DMS79 treated with DMSO at 0.1 percent for 48 hours (cell line): ENCODE measurements around the gene ZSCAN9.
A peak's percentile ranks its signal among the peaks of the same experiment; 100 is the strongest.

ENCODE experiments used
- DNase-seq: peaks from one replicate; lab custom pipeline; 2025; lab: John Stamatoyannopoulos, UW

ZSCAN9 gene

DNA sequence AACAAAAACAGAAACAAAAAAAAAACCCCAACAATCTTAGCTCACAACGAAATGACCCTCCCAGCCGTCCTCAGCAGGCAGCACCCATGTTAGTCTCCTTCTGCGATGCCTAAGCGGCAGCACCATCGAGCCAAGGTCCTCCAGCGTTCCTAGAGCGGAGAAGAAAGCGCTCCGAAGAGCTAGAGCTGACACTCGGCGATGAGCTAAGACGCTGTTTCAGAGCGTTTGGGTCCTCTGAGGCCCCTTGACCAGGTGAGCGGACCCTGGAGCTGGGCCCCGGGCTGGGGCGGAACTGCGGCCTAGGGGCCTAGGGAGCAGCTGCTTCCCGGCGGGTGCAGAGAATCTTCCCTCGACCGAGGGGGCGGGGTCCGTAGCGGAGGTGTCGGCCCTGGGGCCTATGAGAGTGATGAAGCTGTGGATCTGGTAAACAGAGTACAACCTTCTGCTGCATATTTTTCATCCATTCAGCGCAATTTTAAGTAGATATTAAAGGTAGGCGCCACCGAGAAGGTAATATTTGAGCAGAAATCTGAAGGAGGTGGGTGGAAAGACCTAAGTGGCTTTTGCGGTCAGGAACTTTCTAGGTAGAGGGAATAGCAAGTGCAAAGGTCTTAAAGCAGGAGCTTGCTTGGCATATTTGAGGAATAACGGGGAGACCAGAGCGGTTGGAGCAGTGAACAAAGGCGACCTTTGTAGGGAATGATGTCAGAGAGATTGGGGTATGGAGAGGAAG, 42.1 kb downstream of the ZSCAN9 start, which contains the start of gene ZSCAN26:
Gene ZSCAN26 (plus strand): TSS at position 182 of the 733 bp plus-strand sequence. CDS start 4,777 bp downstream, outside the sequence.
- DNase-seq: peak; percentile 93

DNA sequence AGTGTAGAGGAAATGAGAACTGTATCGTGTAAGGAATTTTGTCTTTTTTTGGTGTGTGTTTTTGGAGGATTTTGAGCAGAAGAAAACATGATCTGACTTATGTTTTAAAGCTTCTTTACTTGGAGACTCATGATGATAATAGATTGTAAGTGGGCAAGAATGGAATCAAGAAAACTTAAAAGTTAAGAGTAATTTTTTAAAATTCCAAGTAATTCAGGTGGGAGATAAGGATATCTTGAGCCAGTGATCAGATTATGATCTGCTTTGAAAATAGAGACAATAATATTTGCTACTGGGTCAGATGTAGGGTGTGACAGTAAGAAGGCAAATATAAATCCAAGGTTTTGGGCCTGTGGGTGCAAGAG, 42.6 kb downstream of the ZSCAN9 start:
- DNase-seq: no peak

DNA sequence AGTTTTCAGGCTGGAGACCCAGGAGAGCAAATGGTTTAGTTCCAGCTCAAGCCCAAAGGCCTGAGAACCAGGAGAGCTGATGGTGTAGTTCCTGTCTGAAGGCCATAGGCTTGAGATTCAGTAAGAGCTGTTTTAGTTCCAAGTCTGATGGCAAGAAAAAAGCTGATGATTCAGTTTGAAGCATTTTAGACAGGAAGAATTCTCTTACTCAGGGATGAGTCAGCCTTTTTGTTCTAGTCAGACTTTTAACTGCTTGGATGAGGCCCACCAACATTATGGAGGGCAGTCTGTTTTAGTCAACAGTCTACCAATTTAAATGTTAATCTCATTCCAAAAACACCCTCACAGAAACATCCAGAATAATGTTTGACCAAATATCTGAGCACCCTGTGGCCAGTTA, 44.4 kb downstream of the ZSCAN9 start:
- no peak for DNase-seq

DNA sequence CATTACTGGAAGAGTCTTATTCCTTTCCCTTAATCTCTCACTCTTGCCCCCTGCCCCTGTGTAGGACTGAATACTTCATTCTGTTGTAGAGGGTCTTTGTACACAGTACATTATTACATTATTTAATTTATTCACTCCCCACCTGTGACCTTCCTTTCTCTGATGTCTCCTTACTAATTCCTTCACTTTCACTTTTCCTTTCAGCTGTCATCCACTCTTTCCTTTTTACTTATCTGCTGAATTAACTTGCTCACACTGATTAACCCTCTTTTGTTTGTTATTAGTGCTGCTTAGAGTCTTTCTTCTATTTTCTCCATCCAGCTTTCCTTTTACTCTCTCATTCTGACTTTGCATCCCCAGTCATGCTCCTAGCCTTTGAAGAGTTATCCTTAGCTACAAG, 49.8 kb downstream of the ZSCAN9 start:
- DNase-seq: no peak

DNA sequence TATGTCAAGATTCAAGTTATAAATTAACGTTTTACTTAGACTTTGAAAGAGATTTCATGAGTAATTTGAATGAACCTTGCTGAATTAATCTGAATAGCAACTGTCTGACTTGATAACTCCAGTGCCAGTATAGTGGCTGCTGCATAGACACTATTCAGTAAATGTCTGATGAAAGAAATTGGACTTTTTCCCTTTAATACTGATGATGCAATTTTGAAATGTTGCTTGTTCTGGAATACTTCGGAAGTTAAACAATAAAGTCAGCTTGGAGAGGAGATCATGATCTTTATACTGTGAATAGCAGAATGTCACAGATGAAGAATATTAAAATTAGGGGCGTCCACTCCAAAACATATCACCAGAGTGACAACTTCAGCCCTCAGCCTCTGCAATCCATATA, 52.7 kb downstream of the ZSCAN9 start:
- no peak for DNase-seq

DNA sequence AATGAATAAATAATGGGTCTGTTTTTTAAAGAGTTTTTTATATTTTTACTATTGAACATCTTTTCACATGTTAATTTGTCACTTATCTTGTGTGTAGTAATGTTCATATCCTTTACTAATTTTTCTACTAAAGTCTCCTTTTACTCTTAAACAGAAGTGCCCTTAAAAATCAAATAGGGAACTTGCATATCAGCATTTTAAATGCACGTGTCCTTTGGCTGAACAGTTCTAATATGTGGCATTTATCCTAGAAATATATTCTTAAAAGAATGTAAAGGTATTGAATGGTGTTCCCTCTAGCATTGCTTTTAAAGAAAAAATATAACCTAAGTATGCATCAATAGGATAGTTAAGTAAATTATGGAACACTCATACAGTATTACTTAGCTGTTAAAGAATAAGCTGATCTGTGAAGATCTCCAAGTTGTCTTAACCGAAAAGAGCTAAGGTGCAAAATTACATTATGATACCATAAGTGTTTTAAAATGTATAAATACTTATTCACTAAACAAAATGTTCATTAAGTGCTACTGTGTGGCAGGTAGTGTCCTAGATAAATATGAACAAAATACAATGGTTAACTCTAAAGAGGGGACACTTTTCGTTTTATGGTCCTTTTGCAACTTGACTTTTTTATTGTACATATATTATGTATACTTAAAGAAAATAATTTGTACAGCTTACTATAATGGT, 55.7 kb downstream of the ZSCAN9 start:
- no peak for DNase-seq

DNA sequence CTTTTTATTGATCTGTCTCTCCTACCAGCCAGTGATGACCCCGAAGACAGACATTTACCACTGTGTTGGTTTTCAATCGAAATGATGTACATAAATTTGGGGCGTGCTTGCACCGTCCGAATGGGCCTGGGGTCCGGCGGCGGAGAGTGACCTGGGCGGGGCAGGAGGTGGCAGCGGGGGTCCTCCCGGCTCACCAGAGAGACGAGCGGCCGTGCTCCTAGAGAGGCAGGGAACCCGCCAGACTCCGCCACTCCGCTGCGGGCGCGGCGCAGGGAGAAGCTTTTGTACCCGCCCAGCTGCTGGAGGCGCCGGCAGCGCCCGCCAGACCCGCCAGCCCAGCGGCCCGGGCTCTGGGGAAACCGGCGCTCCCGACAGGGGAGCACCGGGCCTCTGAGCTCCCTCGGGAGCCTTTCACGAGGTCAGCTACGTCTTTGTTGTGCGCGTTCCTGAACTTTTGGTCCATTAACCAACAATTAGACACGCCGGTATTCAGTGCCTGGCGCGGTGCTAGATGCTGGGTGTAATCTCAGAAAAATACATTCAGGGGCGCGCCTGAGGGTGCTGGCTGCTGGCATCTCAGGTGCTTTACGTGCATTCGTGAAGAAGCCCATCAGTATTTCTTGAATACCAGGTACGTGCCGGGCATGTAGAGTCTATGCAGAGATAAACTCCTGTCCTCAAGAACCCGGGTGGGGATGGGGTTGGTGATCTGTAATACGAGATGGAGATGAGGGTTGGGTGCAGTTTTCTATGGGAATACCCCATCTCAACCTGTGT, 56.4 kb downstream of the ZSCAN9 start, which contains the start of gene PGBD1:
Gene PGBD1 (plus strand): TSS at position 285 of the 777 bp plus-strand sequence. CDS start 2,242 bp downstream, outside the sequence.
- DNase-seq: peak; percentile 75

DNA sequence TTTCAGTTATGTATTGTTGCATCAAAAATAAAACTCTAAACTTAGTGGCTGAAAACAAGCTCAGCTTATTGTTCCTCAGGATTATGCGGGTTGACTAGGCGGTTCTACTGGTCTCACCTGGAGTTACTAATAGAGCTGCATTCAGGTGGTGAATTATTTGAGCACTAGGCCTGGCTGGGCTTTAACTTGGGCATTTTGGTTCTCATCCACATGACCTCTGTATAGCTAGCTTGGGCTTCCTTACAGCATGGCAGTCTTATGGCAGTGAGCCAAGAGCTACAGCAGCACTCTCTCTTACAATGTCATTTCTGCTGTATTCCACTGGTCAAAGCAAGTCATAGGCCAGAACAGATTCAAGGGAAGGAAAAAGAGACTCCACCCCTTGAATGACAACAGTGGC, 57.9 kb downstream of the ZSCAN9 start:
- no peak for DNase-seq
